ENCODE results near the gene NRG2. TPM values are rescaled to one million over a fixed set of nuclear protein-coding genes. Genes with fewer than 3 reads are reported as not detected.

The NRG2 gene
- total RNA-seq, 1 donor from 2014 or later, result 1.4 TPM

GRCh38 chr5:139882316-139882715 lies 160.8 kb downstream of the NRG2 start:
- H3K27ac Mint-ChIP-seq, result no peak overlapping the region
- peaks cover 17% of the 10 kb centered on the region for H3K27me3 Mint-ChIP-seq
- peaks cover 19% of the 10 kb centered on the region for H3K4me1 Mint-ChIP-seq (ENCODE audit: unreplicated experiment)
- H3K36me3 Mint-ChIP-seq, result no peaks in the 10 kb centered on the region
- DNase-seq (ENCODE audit: extremely low spot score, unreplicated experiment), result no peak
- H3K4me3 Mint-ChIP-seq, result no peak overlapping the region
- TF ChIP-seq, protein P1, sequence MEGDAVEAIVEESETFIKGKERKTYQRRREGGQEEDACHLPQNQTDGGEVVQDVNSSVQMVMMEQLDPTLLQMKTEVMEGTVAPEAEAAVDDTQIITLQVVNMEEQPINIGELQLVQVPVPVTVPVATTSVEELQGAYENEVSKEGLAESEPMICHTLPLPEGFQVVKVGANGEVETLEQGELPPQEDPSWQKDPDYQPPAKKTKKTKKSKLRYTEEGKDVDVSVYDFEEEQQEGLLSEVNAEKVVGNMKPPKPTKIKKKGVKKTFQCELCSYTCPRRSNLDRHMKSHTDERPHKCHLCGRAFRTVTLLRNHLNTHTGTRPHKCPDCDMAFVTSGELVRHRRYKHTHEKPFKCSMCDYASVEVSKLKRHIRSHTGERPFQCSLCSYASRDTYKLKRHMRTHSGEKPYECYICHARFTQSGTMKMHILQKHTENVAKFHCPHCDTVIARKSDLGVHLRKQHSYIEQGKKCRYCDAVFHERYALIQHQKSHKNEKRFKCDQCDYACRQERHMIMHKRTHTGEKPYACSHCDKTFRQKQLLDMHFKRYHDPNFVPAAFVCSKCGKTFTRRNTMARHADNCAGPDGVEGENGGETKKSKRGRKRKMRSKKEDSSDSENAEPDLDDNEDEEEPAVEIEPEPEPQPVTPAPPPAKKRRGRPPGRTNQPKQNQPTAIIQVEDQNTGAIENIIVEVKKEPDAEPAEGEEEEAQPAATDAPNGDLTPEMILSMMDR (conservative IDR thresholded peaks at IDR 0.05), result no peak
- H3K9me3 Mint-ChIP-seq, result no peaks in the 10 kb centered on the region

GRCh38 chr5:139881143-139881733 lies 161.9 kb downstream of the NRG2 start:
- H3K27ac Mint-ChIP-seq, result no peak overlapping the region

DNA sequence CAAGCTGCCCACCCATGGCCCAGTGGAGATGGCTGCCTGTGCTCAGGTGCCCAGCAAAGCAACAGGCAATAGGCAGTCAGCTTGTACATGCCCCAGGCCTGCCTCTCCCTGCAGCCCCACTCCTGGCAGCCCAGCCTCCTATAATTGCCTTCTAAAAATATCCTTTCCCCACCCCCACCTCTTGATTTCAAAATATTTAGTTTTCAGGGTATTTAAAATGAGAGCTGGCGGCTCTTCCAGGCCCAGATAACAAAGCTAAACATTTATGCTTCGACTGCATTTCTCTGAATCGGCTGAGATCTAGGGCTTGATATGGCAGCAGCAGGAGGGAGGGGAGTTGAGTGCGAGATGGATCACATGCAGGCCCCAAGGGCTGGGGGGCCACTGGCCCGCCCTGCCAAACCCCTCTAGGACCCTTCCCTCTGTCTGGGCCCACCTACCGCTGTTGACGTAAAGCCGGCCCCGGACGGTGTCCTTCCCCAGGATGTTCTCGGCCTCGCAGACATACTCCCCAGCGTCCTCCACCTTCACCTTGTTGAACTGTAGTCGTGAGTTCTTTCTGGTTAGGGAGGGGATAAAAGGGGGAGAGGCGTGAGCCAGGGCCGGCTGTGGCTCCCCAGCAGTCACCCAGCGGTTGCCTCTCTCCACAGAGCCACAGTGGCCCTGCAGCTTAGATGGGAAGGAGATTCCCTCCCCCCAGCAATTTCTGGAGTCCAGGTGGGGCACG lies 162.5 kb downstream of the NRG2 start:
- no peak for DNase-seq (ENCODE audit: extremely low spot score, unreplicated experiment)
- H3K27ac Mint-ChIP-seq, result no peak overlapping the region
- peaks cover 19% of the 10 kb centered on the region for H3K4me1 Mint-ChIP-seq (ENCODE audit: unreplicated experiment)
- H3K36me3 Mint-ChIP-seq, result no peaks in the 10 kb centered on the region
- TF ChIP-seq, protein P1 (conservative IDR thresholded peaks at IDR 0.05), result no peak
- H3K4me3 Mint-ChIP-seq, result no peak overlapping the region
- peaks cover 16% of the 10 kb centered on the region for H3K27me3 Mint-ChIP-seq
- H3K9me3 Mint-ChIP-seq, result no peaks in the 10 kb centered on the region

More at GRCh38 chr5:139881143-139881733, 161.9 kb downstream of the NRG2 start:
- Mint-ChIP-seq H3K4me3 (no peak overlapping the region), H3K4me1 (ENCODE audit: unreplicated experiment) (peaks cover 19% of the 10 kb centered on the region), H3K36me3 (no peaks in the 10 kb centered on the region), H3K27me3 (peaks cover 16% of the 10 kb centered on the region), H3K9me3 (no peaks in the 10 kb centered on the region)
- DNase-seq (ENCODE audit: extremely low spot score, unreplicated experiment), result no peak
- TF ChIP-seq, protein P1 (conservative IDR thresholded peaks at IDR 0.05), result no peak

GRCh38 chr5:139878093-139878492 lies 165.0 kb downstream of the NRG2 start:
- no peak overlapping the region for H3K27ac Mint-ChIP-seq
- no peaks in the 10 kb centered on the region for H3K36me3 Mint-ChIP-seq
- peaks cover 21% of the 10 kb centered on the region for H3K27me3 Mint-ChIP-seq
- TF ChIP-seq, protein P1 (conservative IDR thresholded peaks at IDR 0.05), result no peak
- peaks cover 19% of the 10 kb centered on the region for H3K4me1 Mint-ChIP-seq (ENCODE audit: unreplicated experiment)
- no peak overlapping the region for H3K4me3 Mint-ChIP-seq
- no peaks in the 10 kb centered on the region for H3K9me3 Mint-ChIP-seq
- no peak for DNase-seq (ENCODE audit: extremely low spot score, unreplicated experiment)

GRCh38 chr5:139877129-139877597 lies 165.9 kb downstream of the NRG2 start:
- Mint-ChIP-seq H3K9me3 (no peaks in the 10 kb centered on the region), H3K36me3 (no peaks in the 10 kb centered on the region), H3K4me1 (ENCODE audit: unreplicated experiment) (peaks cover 19% of the 10 kb centered on the region), H3K27ac (no peak overlapping the region), H3K4me3 (no peak overlapping the region), H3K27me3 (peaks cover 21% of the 10 kb centered on the region)
- TF ChIP-seq, protein P1 (conservative IDR thresholded peaks at IDR 0.05), result no peak
- no peak for DNase-seq (ENCODE audit: extremely low spot score, unreplicated experiment)
